GM10266 (cell line): ENCODE measurements around the gene SETBP1.

Experiments used
- DNase-seq: peaks from one replicate; pipeline ENCODE4 v3.0.0; 2012; ENCODE audit errors: extremely low spot score
- TF ChIP-seq, protein P1 (sequence below): IDR thresholded peaks from 2 replicates; pipeline ENCODE4 v1.5.1; 2012; ENCODE audit warnings: mild to moderate bottlenecking, low read depth; ENCODE audit not compliant: control insufficient read depth, insufficient read depth; ENCODE audit errors: missing control alignments

Gene SETBP1

DNA sequence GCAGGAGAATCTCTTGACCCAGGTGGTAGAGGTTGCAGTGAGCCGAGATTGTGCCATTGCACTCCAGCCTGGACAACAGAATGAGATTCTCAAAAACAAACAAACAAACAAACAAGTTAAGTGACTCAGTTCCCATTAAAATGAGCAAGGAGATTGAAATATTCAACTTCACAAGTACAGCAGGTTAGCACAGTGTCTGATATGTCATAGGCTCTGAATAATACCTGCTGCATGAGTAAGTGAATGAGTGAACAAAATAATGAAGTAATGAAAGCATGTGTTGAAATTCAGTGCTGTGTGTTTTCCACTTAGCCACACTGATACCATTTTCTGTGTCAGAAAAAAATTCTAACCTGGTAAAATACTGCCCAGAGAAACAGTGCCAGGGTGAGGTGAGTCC, 41.9 kb upstream of the SETBP1 start:
- TF ChIP-seq, protein P1, sequence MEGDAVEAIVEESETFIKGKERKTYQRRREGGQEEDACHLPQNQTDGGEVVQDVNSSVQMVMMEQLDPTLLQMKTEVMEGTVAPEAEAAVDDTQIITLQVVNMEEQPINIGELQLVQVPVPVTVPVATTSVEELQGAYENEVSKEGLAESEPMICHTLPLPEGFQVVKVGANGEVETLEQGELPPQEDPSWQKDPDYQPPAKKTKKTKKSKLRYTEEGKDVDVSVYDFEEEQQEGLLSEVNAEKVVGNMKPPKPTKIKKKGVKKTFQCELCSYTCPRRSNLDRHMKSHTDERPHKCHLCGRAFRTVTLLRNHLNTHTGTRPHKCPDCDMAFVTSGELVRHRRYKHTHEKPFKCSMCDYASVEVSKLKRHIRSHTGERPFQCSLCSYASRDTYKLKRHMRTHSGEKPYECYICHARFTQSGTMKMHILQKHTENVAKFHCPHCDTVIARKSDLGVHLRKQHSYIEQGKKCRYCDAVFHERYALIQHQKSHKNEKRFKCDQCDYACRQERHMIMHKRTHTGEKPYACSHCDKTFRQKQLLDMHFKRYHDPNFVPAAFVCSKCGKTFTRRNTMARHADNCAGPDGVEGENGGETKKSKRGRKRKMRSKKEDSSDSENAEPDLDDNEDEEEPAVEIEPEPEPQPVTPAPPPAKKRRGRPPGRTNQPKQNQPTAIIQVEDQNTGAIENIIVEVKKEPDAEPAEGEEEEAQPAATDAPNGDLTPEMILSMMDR: no peak
- DNase-seq: no peak

DNA sequence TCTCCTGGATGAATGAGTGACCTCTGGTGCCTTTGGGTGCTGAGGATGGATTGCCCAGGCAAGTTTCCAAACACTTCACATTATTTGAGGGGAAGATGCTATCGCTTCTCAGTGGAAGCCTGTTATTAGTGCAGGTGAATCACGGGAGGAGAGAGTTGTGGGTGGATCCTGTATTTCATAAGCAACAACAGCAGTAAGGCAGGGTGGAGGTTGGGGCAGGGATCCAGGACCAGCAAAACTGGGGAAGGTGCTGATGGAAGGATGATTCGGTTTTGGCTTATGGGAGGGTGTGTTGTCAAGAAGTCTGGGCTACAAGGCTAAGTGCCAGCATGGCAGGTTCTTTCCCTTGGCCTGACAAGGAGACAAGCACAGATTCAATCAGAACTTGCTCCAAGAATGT, 37.7 kb upstream of the SETBP1 start:
- TF ChIP-seq, protein P1: no peak
- no peak for DNase-seq

GRCh38 chr18:44651478-44651877, 29.2 kb upstream of the SETBP1 start:
- TF ChIP-seq, protein P1: no peak
- no peak for DNase-seq

DNA sequence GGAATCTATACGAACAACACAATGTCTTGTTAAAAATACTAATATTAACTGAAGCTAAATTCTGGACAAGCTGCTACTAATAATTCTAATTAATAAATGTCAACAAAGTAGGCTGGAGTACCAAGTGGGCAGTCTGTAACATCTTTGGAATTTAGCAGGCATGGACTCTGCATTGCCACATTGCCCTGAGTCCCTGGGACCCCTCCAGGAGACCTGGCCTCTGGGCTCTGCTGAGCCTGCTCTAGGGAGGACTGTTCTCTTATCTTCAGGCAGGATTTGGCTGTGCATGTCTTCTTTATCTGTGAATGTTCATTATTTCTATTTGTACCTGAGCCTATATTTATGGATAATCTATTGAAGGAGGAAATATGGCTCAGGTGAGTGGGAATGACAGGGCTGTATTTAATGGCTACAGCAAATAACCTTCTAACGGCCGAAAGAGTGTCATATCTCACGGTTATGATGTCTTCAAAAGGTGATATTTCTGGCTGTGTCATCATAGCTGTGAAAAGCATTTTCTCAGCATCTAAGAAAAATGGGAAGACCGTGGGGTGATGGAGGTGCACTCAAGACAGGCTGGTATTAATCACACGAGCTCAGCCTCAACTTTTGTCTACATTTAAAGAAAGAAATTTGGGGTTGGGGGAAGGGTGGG, 28.6 kb upstream of the SETBP1 start:
- TF ChIP-seq, protein P1: no peak

DNA sequence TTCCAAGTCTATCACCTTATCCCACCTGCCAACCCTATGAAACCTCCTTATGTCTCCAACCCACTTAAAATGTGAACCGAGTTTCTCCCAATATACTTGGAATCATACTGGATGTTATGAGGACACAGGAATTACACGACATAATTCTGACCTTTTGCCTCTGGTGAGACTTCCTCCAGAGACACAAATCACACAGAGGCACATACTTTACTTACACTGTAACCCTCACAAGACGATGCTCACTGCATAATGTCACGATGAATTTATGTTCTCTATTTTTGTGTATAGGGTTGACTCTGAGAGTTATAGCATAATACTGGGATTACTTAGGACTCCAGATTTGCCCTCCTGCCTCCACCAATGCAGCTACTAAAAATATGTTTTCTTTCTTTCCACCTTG, 28.0 kb upstream of the SETBP1 start:
- TF ChIP-seq, protein P1: no peak
- no peak for DNase-seq

More for the DNA sequence above, 28.6 kb upstream of the SETBP1 start:
- no peak for DNase-seq

DNA sequence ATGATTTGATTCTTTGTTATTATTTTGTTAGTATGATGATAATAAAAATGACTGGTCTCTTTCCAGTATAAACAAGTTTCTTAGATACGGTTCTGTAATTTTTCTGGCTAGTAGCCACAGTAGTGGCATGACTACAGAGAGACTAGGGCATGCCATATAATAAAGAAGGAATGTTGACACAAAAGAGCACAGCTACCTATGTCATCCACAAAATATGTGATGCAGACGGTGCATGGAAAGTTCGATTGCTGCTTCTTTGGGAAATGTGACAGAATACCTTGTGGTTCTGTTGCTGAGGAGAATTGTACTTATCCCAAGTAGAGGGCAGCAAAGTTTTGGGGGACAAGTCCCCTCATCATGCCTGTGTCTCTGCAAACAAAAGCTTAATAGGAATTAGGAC, 26.1 kb upstream of the SETBP1 start:
- DNase-seq: no peak

DNA sequence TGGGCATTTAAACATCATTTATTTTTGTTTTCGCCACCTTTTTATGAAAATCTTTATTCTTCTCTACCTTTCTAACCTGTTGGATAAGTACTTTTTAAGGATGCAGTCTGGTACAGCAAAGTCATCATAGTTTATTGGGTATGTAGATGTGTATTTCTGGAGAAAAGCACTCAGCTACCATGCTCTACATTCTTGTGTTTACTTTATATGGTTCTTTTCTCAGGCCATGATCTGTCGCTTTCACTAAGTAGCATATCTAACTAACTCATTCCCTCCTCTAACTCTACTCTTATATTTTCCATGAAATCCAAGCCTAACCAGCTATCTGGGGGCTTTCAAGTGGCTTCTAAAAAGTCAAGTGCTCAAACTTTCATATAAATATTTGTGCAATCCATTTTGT, 25.3 kb upstream of the SETBP1 start:
- TF ChIP-seq, protein P1: no peak
- no peak for DNase-seq

More for the DNA sequence above, 26.1 kb upstream of the SETBP1 start:
- TF ChIP-seq, protein P1: no peak
